ENCODE results near the gene WNT7B.

DNA sequence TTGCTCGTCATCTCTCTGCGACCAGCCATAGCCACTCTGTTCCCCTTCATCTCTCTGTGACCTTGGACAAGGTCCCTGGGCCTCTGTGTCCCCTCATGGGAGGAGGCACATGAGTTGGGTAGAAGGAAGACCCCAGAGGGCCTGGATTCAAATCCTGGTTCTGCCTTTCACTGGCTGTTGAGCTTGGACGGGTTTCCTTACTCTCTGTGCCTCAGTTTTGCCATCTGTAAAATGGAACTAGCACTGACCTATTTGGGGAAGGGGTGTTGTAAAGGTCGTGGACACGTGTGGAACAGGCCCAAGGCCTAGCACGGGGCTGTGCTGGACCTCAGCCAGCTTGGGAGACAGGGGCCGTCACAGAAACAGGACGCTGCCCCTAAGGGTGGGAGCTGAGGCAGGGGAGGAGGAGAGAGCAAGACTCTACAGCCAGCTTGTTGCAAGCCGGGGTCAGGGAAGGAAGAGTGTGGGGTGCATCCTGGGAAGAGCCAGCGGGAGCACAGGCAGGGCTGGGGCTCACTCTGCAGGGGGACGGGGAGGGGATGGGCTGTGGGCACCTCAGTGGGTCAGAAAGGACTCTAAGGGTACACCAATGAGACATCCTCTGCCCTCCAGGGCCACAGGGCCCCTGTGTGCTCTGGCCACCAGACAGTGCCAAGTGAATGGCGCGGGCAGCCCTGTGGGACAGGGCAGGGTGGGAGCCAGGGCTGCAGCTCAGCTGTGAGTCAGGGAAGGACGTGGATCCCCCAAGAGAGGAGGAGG lies 59.1 kb downstream of the WNT7B start:
- TF ChIP-seq, protein P1, sequence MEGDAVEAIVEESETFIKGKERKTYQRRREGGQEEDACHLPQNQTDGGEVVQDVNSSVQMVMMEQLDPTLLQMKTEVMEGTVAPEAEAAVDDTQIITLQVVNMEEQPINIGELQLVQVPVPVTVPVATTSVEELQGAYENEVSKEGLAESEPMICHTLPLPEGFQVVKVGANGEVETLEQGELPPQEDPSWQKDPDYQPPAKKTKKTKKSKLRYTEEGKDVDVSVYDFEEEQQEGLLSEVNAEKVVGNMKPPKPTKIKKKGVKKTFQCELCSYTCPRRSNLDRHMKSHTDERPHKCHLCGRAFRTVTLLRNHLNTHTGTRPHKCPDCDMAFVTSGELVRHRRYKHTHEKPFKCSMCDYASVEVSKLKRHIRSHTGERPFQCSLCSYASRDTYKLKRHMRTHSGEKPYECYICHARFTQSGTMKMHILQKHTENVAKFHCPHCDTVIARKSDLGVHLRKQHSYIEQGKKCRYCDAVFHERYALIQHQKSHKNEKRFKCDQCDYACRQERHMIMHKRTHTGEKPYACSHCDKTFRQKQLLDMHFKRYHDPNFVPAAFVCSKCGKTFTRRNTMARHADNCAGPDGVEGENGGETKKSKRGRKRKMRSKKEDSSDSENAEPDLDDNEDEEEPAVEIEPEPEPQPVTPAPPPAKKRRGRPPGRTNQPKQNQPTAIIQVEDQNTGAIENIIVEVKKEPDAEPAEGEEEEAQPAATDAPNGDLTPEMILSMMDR (IDR thresholded peaks at IDR 0.05): no peak
- no peak for TF ChIP-seq POLR2A (IDR thresholded peaks at IDR 0.05)

Data from transverse colon (tissue), 3 donors.